GM12872 (cell line): Measurements from ENCODE around the gene RSRC1.

Source experiments
- CTCF ChIP-seq: IDR thresholded peaks from 3 replicates; pipeline ENCODE4 v1.5.1; 2011; ENCODE audit warnings: low read depth, mild to moderate bottlenecking, low read length, moderate library complexity; ENCODE audit not compliant: insufficient read depth

Gene RSRC1

GRCh38 chr3:158267015-158267414 lies 157.1 kb downstream of the RSRC1 start:
- TF ChIP-seq CTCF = no peak

GRCh38 chr3:158269942-158270341 lies 160.1 kb downstream of the RSRC1 start:
- TF ChIP-seq CTCF = no peak

GRCh38 chr3:158272081-158272480 lies 162.2 kb downstream of the RSRC1 start:
- TF ChIP-seq CTCF = no peak

GRCh38 chr3:158273656-158274055 lies 163.8 kb downstream of the RSRC1 start:
- no peak for TF ChIP-seq CTCF

- no peak for TF ChIP-seq CTCF
These were observed 168.3 kb downstream of the RSRC1 start for GRCh38 chr3:158278187-158278586.

- TF ChIP-seq CTCF = no peak
These were observed 169.7 kb downstream of the RSRC1 start for GRCh38 chr3:158279609-158280008.

- no peak for TF ChIP-seq CTCF
These were observed 185.9 kb downstream of the RSRC1 start for GRCh38 chr3:158295771-158296170.

GRCh38 chr3:158297940-158298339 lies 188.1 kb downstream of the RSRC1 start:
- no peak for TF ChIP-seq CTCF
